SU-DHL-6 (cell line): ENCODE measurements around the gene SLC22A1.

Experiments used
- CTCF ChIP-seq: fragments of 200-600 bp; sonication (generic); IDR thresholded peaks from one replicate; pipeline ENCODE4 v1.5.1; 2017; ENCODE audit warnings: antibody characterized with exemption, mild to moderate bottlenecking, low read length, moderate library complexity; ENCODE audit not compliant: insufficient read depth, poor library complexity, severe bottlenecking
- EZH2phosphoT487 ChIP-seq: fragments of 200-600 bp; sonication (generic), shearing (Covaris generic); conservative IDR thresholded peaks from 2 replicates; pipeline ENCODE4 v1.6.1; 2018; ENCODE audit warnings: mild to moderate bottlenecking, antibody characterized with exemption, low read length, moderate library complexity, mixed read lengths

DNA sequence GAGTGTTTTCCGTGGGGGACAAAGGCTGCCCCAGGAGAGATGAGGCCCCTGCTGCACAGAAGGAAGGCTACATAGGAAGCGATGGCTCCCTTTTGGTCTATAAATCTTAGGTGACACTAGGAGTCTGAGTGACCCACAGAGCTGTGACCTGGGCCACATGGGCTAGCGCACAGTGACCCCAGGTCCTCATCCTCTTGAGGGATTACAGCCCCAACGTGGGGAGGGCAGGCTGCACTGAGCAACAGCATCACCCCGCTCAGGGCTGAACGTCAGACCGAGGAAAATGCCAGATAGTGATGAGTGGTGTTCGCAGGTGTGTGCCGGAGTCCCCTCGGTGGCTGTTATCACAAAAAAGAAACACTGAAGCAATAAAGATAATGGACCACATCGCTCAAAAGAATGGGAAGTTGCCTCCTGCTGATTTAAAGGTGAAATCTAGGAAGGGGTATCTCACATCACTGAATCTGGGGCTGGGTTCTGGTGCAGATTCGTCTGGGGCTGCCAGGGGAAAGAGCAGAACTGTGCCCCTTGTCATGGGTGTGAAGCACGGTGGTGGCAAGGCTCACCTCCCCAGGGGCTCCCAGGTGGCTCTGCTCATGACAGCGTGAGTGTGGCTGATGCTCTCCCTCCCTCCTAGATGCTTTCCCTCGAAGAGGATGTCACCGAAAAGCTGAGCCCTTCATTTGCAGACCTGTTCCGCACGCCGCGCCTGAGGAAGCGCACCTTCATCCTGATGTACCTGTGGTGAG lies 14.5 kb downstream of the SLC22A1 start:
- TF ChIP-seq CTCF (no peak), EZH2phosphoT487 (no peak)
